Suprapubic skin (tissue), 4 donors: ENCODE results near the gene RNF144B.

Experiments used
- CTCF ChIP-seq, 2 donors: fragments of 200-600 bp in 1 of 2; fragments of 450-650 bp in 1 of 2; sonication (generic) in 1 of 2; IDR thresholded peaks; one replicate each; pipeline ENCODE4 v1.5.1; 2016 to 2019; ENCODE audit warnings: antibody characterized with exemption in 2 of 2, mild to moderate bottlenecking in 1 of 2, moderate library complexity in 1 of 2
- EP300 ChIP-seq: sonication (generic); formaldehyde crosslinking; IDR thresholded peaks from one replicate; pipeline ENCODE4 v1.6.1; 2017; ENCODE audit warnings: antibody characterized with exemption
- POLR2A ChIP-seq, 2 donors: fragments of 450-650 bp; IDR thresholded peaks; one replicate each; pipeline ENCODE4 v1.6.1; 2017; ENCODE audit warnings: antibody characterized with exemption in 2 of 2, mild to moderate bottlenecking in 2 of 2, moderate library complexity in 2 of 2
- POLR2AphosphoS5 ChIP-seq, 3 donors: sonication (generic); formaldehyde crosslinking; IDR thresholded peaks; one replicate each; pipeline ENCODE4 v1.6.1; 2017; ENCODE audit warnings: antibody characterized with exemption in 3 of 3

GRCh38 chr6:18488004-18488403 lies 100.9 kb downstream of the RNF144B start:
- TF ChIP-seq POLR2AphosphoS5 (IDR thresholded peaks at IDR 0.05) = no peak
- TF ChIP-seq CTCF (IDR thresholded peaks at IDR 0.05) = no peak
- TF ChIP-seq POLR2A (IDR thresholded peaks at IDR 0.05) = no peak
- TF ChIP-seq EP300 = no peak
